ENCODE results near the gene TAGLN2.

TAGLN2 gene

DNA sequence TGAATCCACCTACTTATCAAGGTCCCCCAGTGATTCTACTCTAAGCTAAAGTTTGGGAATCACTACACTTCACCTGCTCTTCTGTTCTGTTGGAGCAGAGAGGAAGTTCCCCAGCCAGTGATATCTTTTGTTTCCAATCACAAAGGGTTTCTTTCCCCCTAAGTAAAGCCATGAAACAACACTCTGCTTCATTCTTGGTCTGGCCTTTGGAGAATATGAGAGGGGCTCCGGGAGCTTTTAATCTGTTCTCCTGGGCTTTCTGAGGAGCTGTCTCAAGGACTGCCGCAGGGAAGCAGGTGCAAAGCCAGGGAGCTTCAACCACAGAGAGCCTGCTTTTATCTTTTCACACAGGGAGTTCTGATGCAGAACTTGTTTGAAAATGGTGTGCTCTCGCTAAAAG is 38.8 kb upstream of the TAGLN2 start:
- no peak overlapping the region for H2AFZ ChIP-seq (ENCODE audit: low read depth, low read length)
- H2AK5ac ChIP-seq (ENCODE audit: low read length, severe bottlenecking) = no peak overlapping the region

GRCh38 chr1:159962176-159962575 is 36.9 kb upstream of the TAGLN2 start:
- no peaks in the 10 kb centered on the region for H3K4me1 ChIP-seq (ENCODE audit: control insufficient read depth, insufficient read depth, low read depth, low read length)
- no peak overlapping the region for H2BK15ac ChIP-seq (ENCODE audit: low read depth, poor library complexity, severe bottlenecking)
- peaks cover 6% of the 10 kb centered on the region for H3K9me3 ChIP-seq (ENCODE audit: control insufficient read depth, low read length)
- DNase-seq = no peak
- H3K36me3 ChIP-seq (ENCODE audit: control insufficient read depth in 1 of 2, insufficient read depth in 2 of 2, low read depth in 1 of 2, low read length in 2 of 2) = no peaks in the 10 kb centered on the region
- H4K8ac ChIP-seq (ENCODE audit: low read length) = no peak overlapping the region
- 84% methylated on average over 7 of the region's 11 CpGs for WGBS
- H3K4me2 ChIP-seq (ENCODE audit: low read length, poor library complexity, severe bottlenecking) = no peak overlapping the region
- H3K27ac ChIP-seq (ENCODE audit: low read length, poor library complexity, severe bottlenecking) = no peak overlapping the region
- no peaks in the 10 kb centered on the region for H3K79me1 ChIP-seq (replicated peaks; ENCODE audit: low read length, poor library complexity, severe bottlenecking)
- peak overlapping the region in 1 of 2 experiments; percentile 82 for H3K4me3 ChIP-seq (ENCODE audit: insufficient read depth in 1 of 2, low read depth in 1 of 2, low read length in 2 of 2)
- no peak overlapping the region for H2BK12ac ChIP-seq (ENCODE audit: low read length in 2 of 2)
- no peak overlapping the region for H3K4ac ChIP-seq (ENCODE audit: low read depth in 1 of 2, low read length in 2 of 2)
- no peak overlapping the region for H3K18ac ChIP-seq (ENCODE audit: low read depth in 1 of 2, low read length in 2 of 2)
- H2BK5ac ChIP-seq (ENCODE audit: low read depth, low read length, poor library complexity, severe bottlenecking) = no peak overlapping the region
- peak overlapping the region; percentile 84 for H3K9ac ChIP-seq (ENCODE audit: low read length)
- H3K27me3 ChIP-seq (ENCODE audit: control insufficient read depth in 1 of 2, insufficient read depth in 1 of 2, low read length in 2 of 2) = peaks cover 0 to 23% of the 10 kb centered on the region in 2 experiments
- no peak overlapping the region for H4K91ac ChIP-seq (ENCODE audit: low read length)
- H3K23ac ChIP-seq (ENCODE audit: low read length in 2 of 2) = no peak overlapping the region
- H2AFZ ChIP-seq (ENCODE audit: low read depth, low read length) = no peak overlapping the region
- no peak overlapping the region for H3K14ac ChIP-seq (ENCODE audit: low read length in 2 of 2)
- no peak overlapping the region for H2AK5ac ChIP-seq (ENCODE audit: low read length, severe bottlenecking)
- H2BK120ac ChIP-seq (ENCODE audit: low read depth, low read length) = no peak overlapping the region

More for the DNA sequence above, 38.8 kb upstream of the TAGLN2 start:
- H3K4me1 ChIP-seq (ENCODE audit: control insufficient read depth, insufficient read depth, low read depth, low read length) = no peaks in the 10 kb centered on the region
- no peak overlapping the region for H3K9ac ChIP-seq (ENCODE audit: low read length)
- 94% methylated on average over 3 of the region's 3 CpGs for WGBS
- H4K8ac ChIP-seq (ENCODE audit: low read length) = no peak overlapping the region
- no peak overlapping the region for H3K18ac ChIP-seq (ENCODE audit: low read depth in 1 of 2, low read length in 2 of 2)
- H2BK15ac ChIP-seq (ENCODE audit: low read depth, poor library complexity, severe bottlenecking) = no peak overlapping the region
- H3K9me3 ChIP-seq (ENCODE audit: control insufficient read depth, low read length) = peaks cover 6% of the 10 kb centered on the region
- no peak overlapping the region for H3K14ac ChIP-seq (ENCODE audit: low read length in 2 of 2)
- H3K4ac ChIP-seq (ENCODE audit: low read depth in 1 of 2, low read length in 2 of 2) = no peak overlapping the region
- H4K91ac ChIP-seq (ENCODE audit: low read length) = no peak overlapping the region
- H3K27ac ChIP-seq (ENCODE audit: low read length, poor library complexity, severe bottlenecking) = no peak overlapping the region
- no peak overlapping the region for H2BK120ac ChIP-seq (ENCODE audit: low read depth, low read length)
- H3K27me3 ChIP-seq (ENCODE audit: control insufficient read depth in 1 of 2, insufficient read depth in 1 of 2, low read length in 2 of 2) = peaks cover 0 to 21% of the 10 kb centered on the region in 2 experiments
- no peak overlapping the region for H2BK12ac ChIP-seq (ENCODE audit: low read length in 2 of 2)
- no peak overlapping the region for H3K23ac ChIP-seq (ENCODE audit: low read length in 2 of 2)
- DNase-seq = no peak
- no peak overlapping the region for H3K4me3 ChIP-seq (ENCODE audit: insufficient read depth in 1 of 2, low read depth in 1 of 2, low read length in 2 of 2)
- no peak overlapping the region for H2BK5ac ChIP-seq (ENCODE audit: low read depth, low read length, poor library complexity, severe bottlenecking)
- no peaks in the 10 kb centered on the region for H3K36me3 ChIP-seq (ENCODE audit: control insufficient read depth in 1 of 2, insufficient read depth in 2 of 2, low read depth in 1 of 2, low read length in 2 of 2)
- H3K4me2 ChIP-seq (ENCODE audit: low read length, poor library complexity, severe bottlenecking) = no peak overlapping the region
- H3K79me1 ChIP-seq (replicated peaks; ENCODE audit: low read length, poor library complexity, severe bottlenecking) = no peaks in the 10 kb centered on the region

- H2BK5ac ChIP-seq (ENCODE audit: low read depth, low read length, poor library complexity, severe bottlenecking) = no peak overlapping the region
- H2AK5ac ChIP-seq (ENCODE audit: low read length, severe bottlenecking) = no peak overlapping the region
- H3K36me3 ChIP-seq (ENCODE audit: control insufficient read depth in 1 of 2, insufficient read depth in 2 of 2, low read depth in 1 of 2, low read length in 2 of 2) = no peaks in the 10 kb centered on the region
- H3K27me3 ChIP-seq (ENCODE audit: control insufficient read depth in 1 of 2, insufficient read depth in 1 of 2, low read length in 2 of 2) = peaks cover 0 to 23% of the 10 kb centered on the region in 2 experiments
- no peaks in the 10 kb centered on the region for H3K4me1 ChIP-seq (ENCODE audit: control insufficient read depth, insufficient read depth, low read depth, low read length)
- H3K79me1 ChIP-seq (replicated peaks; ENCODE audit: low read length, poor library complexity, severe bottlenecking) = no peaks in the 10 kb centered on the region
- no peak overlapping the region for H4K91ac ChIP-seq (ENCODE audit: low read length)
- no peak overlapping the region for H3K23ac ChIP-seq (ENCODE audit: low read length in 2 of 2)
- H3K14ac ChIP-seq (ENCODE audit: low read length in 2 of 2) = no peak overlapping the region
- no peak overlapping the region for H2BK15ac ChIP-seq (ENCODE audit: low read depth, poor library complexity, severe bottlenecking)
- H3K4ac ChIP-seq (ENCODE audit: low read depth in 1 of 2, low read length in 2 of 2) = no peak overlapping the region
- no peak overlapping the region for H2BK12ac ChIP-seq (ENCODE audit: low read length in 2 of 2)
- H2AFZ ChIP-seq (ENCODE audit: low read depth, low read length) = no peak overlapping the region
- no peak overlapping the region for H3K27ac ChIP-seq (ENCODE audit: low read length, poor library complexity, severe bottlenecking)
- DNase-seq = no peak
- no peak overlapping the region for H3K4me2 ChIP-seq (ENCODE audit: low read length, poor library complexity, severe bottlenecking)
- H4K8ac ChIP-seq (ENCODE audit: low read length) = no peak overlapping the region
- H2BK120ac ChIP-seq (ENCODE audit: low read depth, low read length) = no peak overlapping the region
- peak overlapping the region; percentile 84 for H3K9ac ChIP-seq (ENCODE audit: low read length)
- H3K4me3 ChIP-seq (ENCODE audit: insufficient read depth in 1 of 2, low read depth in 1 of 2, low read length in 2 of 2) = peak overlapping the region in 1 of 2 experiments; percentile 82
- 90% methylated on average over 15 of the region's 15 CpGs for WGBS
- peaks cover 6% of the 10 kb centered on the region for H3K9me3 ChIP-seq (ENCODE audit: control insufficient read depth, low read length)
- H3K18ac ChIP-seq (ENCODE audit: low read depth in 1 of 2, low read length in 2 of 2) = no peak overlapping the region
These were observed 36.3 kb upstream of the TAGLN2 start for GRCh38 chr1:159961636-159962035.

DNA sequence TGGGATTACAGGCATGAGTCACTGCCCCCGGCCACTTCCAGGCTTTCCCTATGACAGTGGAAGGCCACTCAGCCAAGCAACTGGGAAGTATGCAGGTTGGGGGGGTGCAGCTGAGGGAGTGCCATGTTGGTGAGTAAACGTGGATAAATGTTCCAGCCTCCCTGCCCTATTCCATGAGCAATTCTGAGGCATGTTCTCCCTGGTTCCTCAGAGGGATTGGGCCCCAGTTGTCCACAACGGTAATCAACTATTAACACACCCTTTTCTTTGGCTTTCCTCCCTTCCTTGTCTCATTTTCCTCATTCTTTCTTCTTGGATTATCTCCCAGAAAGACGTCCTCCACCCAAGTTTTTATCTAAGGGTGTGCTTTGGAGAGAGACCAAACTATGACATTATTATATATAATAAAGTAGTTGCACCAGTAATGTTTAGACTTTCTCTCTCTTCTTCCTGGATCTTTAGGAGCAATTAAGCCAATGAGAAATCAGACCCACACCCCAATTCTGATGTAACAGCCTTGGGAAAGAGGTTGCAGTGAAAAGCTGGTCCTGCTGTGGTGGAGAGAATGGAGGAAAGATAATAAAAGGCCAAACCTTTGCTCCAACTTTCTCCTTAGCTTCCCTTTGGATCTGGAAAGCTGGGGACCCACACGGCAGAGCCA is 35.5 kb upstream of the TAGLN2 start:
- Histone ChIP-seq H3K27ac (ENCODE audit: low read length, poor library complexity, severe bottlenecking) (no peak overlapping the region), H3K9ac (ENCODE audit: low read length) (peak overlapping the region; percentile 84), H2BK5ac (ENCODE audit: low read depth, low read length, poor library complexity, severe bottlenecking) (no peak overlapping the region), H3K9me3 (ENCODE audit: control insufficient read depth, low read length) (peaks cover under 1% of the 10 kb centered on the region), H2AFZ (ENCODE audit: low read depth, low read length) (no peak overlapping the region), H3K4me3 (ENCODE audit: insufficient read depth in 1 of 2, low read depth in 1 of 2, low read length in 2 of 2) (peak overlapping the region in 1 of 2 experiments; percentile 82), H3K4me2 (ENCODE audit: low read length, poor library complexity, severe bottlenecking) (no peak overlapping the region), H3K4me1 (ENCODE audit: control insufficient read depth, insufficient read depth, low read depth, low read length) (no peaks in the 10 kb centered on the region), H3K23ac (ENCODE audit: low read length in 2 of 2) (no peak overlapping the region), H4K91ac (ENCODE audit: low read length) (no peak overlapping the region), H2BK12ac (ENCODE audit: low read length in 2 of 2) (no peak overlapping the region), H3K14ac (ENCODE audit: low read length in 2 of 2) (no peak overlapping the region), H2BK15ac (ENCODE audit: low read depth, poor library complexity, severe bottlenecking) (no peak overlapping the region), H3K36me3 (ENCODE audit: control insufficient read depth in 1 of 2, insufficient read depth in 2 of 2, low read depth in 1 of 2, low read length in 2 of 2) (no peaks in the 10 kb centered on the region), H3K18ac (ENCODE audit: low read depth in 1 of 2, low read length in 2 of 2) (no peak overlapping the region), H2BK120ac (ENCODE audit: low read depth, low read length) (no peak overlapping the region), H2AK5ac (ENCODE audit: low read length, severe bottlenecking) (no peak overlapping the region), H3K4ac (ENCODE audit: low read depth in 1 of 2, low read length in 2 of 2) (no peak overlapping the region), H3K27me3 (ENCODE audit: control insufficient read depth in 1 of 2, insufficient read depth in 1 of 2, low read length in 2 of 2) (peaks cover 0 to 27% of the 10 kb centered on the region in 2 experiments), H4K8ac (ENCODE audit: low read length) (no peak overlapping the region), H3K79me1 (replicated peaks; ENCODE audit: low read length, poor library complexity, severe bottlenecking) (no peaks in the 10 kb centered on the region)
- WGBS = 72% methylated on average over 4 of the region's 5 CpGs
- peak; percentile 2 for DNase-seq
